ENCODE measurements around the gene GREB1L. TPM values are rescaled to one million over a fixed set of nuclear protein-coding genes. Genes with fewer than 3 reads are reported as not detected.
A peak's percentile ranks its signal among the peaks of the same experiment; 100 is the strongest.

GREB1L gene
- total and polyA plus RNA-seq, 2 donors (not counting 1 experiment from before 2014, with no cell fraction given) = 0.33 to 0.41 TPM

DNA sequence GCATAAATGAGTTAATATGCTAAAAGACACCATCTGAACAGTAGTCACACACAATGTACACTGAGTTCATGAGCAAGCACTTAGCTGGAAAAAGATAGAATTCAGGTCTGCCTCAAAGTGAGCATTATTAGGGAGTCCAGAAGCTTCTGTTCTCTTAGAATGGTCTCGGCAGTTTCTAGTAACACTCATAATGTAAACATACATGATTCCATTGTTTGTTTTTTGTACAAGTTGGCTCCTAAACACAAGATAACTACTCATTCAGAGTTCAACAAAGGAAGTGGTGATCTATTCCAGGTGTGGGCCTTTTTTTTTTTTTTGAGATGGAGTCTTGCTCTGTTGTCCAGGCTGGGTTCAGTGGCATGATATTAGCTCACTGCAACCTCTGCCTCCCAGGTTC, 292.3 kb downstream of the GREB1L start:
- peak in 1 of 2 donors; percentile 8 for DNase-seq (ENCODE audit: low read depth in 2 of 2)
- no peaks in the 10 kb centered on the region for H3K27me3 ChIP-seq (ENCODE audit: control insufficient read depth, insufficient read depth, low read length)
- TF ChIP-seq, protein P1, sequence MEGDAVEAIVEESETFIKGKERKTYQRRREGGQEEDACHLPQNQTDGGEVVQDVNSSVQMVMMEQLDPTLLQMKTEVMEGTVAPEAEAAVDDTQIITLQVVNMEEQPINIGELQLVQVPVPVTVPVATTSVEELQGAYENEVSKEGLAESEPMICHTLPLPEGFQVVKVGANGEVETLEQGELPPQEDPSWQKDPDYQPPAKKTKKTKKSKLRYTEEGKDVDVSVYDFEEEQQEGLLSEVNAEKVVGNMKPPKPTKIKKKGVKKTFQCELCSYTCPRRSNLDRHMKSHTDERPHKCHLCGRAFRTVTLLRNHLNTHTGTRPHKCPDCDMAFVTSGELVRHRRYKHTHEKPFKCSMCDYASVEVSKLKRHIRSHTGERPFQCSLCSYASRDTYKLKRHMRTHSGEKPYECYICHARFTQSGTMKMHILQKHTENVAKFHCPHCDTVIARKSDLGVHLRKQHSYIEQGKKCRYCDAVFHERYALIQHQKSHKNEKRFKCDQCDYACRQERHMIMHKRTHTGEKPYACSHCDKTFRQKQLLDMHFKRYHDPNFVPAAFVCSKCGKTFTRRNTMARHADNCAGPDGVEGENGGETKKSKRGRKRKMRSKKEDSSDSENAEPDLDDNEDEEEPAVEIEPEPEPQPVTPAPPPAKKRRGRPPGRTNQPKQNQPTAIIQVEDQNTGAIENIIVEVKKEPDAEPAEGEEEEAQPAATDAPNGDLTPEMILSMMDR (conservative IDR thresholded peaks at IDR 0.05 in 1 of 2, IDR thresholded peaks at IDR 0.05 in 1 of 2; ENCODE audit: low read depth in 1 of 2, low read length in 2 of 2) = no peak
- TF ChIP-seq EZH2 (IDR thresholded peaks at IDR 0.05; ENCODE audit: low read length, missing control alignments) = no peak
- H3K9me3 ChIP-seq (ENCODE audit: control insufficient read depth, insufficient read depth, low read depth, low read length) = no peaks in the 10 kb centered on the region
- no peaks in the 10 kb centered on the region for H3K4me1 ChIP-seq (ENCODE audit: control insufficient read depth, extremely low read depth, insufficient read depth, low read length)
- no peak overlapping the region for H3K4me3 ChIP-seq (replicated peaks in 1 of 4; ENCODE audit: control extremely low read depth in 1 of 4, insufficient read depth in 1 of 4, low read depth in 3 of 4, low read length in 4 of 4)
- H3K79me2 ChIP-seq (ENCODE audit: control insufficient read depth, insufficient read depth, low read length) = no peaks in the 10 kb centered on the region
- H3K27ac ChIP-seq (ENCODE audit: insufficient read depth, low read length) = no peak overlapping the region
- H2AFZ ChIP-seq (ENCODE audit: low read length) = no peak overlapping the region
- H3K9ac ChIP-seq (ENCODE audit: insufficient read depth, low read length) = no peak overlapping the region
- H3K4me2 ChIP-seq (ENCODE audit: extremely low read depth, insufficient read depth, low read length) = no peak overlapping the region
- no peaks in the 10 kb centered on the region for H4K20me1 ChIP-seq (ENCODE audit: control insufficient read depth, extremely low read depth, insufficient read depth, low read length)
- no peaks in the 10 kb centered on the region for H3K36me3 ChIP-seq (ENCODE audit: control insufficient read depth, insufficient read depth, low read length)

DNA sequence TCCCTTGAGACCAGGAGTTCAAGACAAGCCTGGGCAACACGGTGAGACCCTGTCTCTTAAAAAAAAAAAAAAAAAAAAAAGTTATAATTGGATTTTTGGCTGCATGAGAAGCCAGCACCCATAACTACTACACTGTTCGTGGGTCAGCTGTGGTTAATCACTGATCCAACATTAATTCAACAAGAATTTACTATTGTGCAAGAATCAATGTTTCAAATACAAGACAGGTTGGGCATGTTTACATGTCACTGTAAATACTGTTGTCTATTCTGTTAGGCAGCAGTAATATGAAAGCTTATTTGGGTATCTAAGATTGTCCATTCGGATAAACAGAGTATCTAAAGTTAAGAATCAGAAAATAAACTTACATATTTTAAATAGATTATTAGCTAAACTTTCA, 296.2 kb downstream of the GREB1L start:
- peak in 1 of 2 donors; percentile 10 for DNase-seq (ENCODE audit: low read depth in 2 of 2)
- no peaks in the 10 kb centered on the region for H4K20me1 ChIP-seq (ENCODE audit: control insufficient read depth, extremely low read depth, insufficient read depth, low read length)
- H3K27me3 ChIP-seq (ENCODE audit: control insufficient read depth, insufficient read depth, low read length) = no peaks in the 10 kb centered on the region
- no peak overlapping the region for H3K4me2 ChIP-seq (ENCODE audit: extremely low read depth, insufficient read depth, low read length)
- no peak overlapping the region for H3K4me3 ChIP-seq (replicated peaks in 1 of 4; ENCODE audit: control extremely low read depth in 1 of 4, insufficient read depth in 1 of 4, low read depth in 3 of 4, low read length in 4 of 4)
- no peak for TF ChIP-seq EZH2 (IDR thresholded peaks at IDR 0.05; ENCODE audit: low read length, missing control alignments)
- TF ChIP-seq, protein P1 (conservative IDR thresholded peaks at IDR 0.05 in 1 of 2, IDR thresholded peaks at IDR 0.05 in 1 of 2; ENCODE audit: low read depth in 1 of 2, low read length in 2 of 2) = no peak
- H3K4me1 ChIP-seq (ENCODE audit: control insufficient read depth, extremely low read depth, insufficient read depth, low read length) = no peaks in the 10 kb centered on the region
- H3K9me3 ChIP-seq (ENCODE audit: control insufficient read depth, insufficient read depth, low read depth, low read length) = no peaks in the 10 kb centered on the region
- no peaks in the 10 kb centered on the region for H3K79me2 ChIP-seq (ENCODE audit: control insufficient read depth, insufficient read depth, low read length)
- H3K27ac ChIP-seq (ENCODE audit: insufficient read depth, low read length) = no peak overlapping the region
- no peak overlapping the region for H3K9ac ChIP-seq (ENCODE audit: insufficient read depth, low read length)
- H2AFZ ChIP-seq (ENCODE audit: low read length) = no peak overlapping the region
- no peaks in the 10 kb centered on the region for H3K36me3 ChIP-seq (ENCODE audit: control insufficient read depth, insufficient read depth, low read length)

DNA sequence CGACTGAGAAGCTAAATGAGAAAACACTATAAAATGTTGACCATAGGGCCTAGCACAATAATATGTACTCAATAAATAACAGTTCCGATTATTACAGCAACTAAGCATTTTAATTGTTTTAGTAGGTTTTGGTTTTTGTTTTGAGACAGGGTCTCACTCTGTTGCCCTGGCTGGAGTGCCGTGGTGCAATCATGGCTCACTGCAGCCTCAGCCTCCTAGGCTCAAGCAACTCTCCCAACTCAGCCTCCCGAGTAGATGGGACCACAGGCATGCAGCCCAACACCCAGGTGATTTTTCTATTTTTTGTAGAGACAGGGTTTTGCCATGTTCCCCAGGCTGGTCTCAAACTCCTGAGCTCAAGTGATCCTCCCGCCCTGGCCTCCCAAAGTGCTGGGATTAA, 304.4 kb downstream of the GREB1L start:
- Histone ChIP-seq H3K9me3 (ENCODE audit: control insufficient read depth, insufficient read depth, low read depth, low read length) (no peaks in the 10 kb centered on the region), H3K4me2 (ENCODE audit: extremely low read depth, insufficient read depth, low read length) (no peak overlapping the region), H3K27ac (ENCODE audit: insufficient read depth, low read length) (no peak overlapping the region), H3K9ac (ENCODE audit: insufficient read depth, low read length) (no peak overlapping the region), H3K4me1 (ENCODE audit: control insufficient read depth, extremely low read depth, insufficient read depth, low read length) (no peaks in the 10 kb centered on the region), H3K36me3 (ENCODE audit: control insufficient read depth, insufficient read depth, low read length) (no peaks in the 10 kb centered on the region), H3K79me2 (ENCODE audit: control insufficient read depth, insufficient read depth, low read length) (no peaks in the 10 kb centered on the region), H3K27me3 (ENCODE audit: control insufficient read depth, insufficient read depth, low read length) (no peaks in the 10 kb centered on the region), H2AFZ (ENCODE audit: low read length) (no peak overlapping the region), H4K20me1 (ENCODE audit: control insufficient read depth, extremely low read depth, insufficient read depth, low read length) (no peaks in the 10 kb centered on the region), H3K4me3 (replicated peaks in 1 of 4; ENCODE audit: control extremely low read depth in 1 of 4, insufficient read depth in 1 of 4, low read depth in 3 of 4, low read length in 4 of 4) (no peak overlapping the region)
- DNase-seq (ENCODE audit: low read depth in 2 of 2) = no peak
- TF ChIP-seq, protein P1 (conservative IDR thresholded peaks at IDR 0.05 in 1 of 2, IDR thresholded peaks at IDR 0.05 in 1 of 2; ENCODE audit: low read depth in 1 of 2, low read length in 2 of 2) = no peak

Data from fibroblast of lung (primary cell).